D721Med (cell line): ENCODE data around the gene OCLN.

ENCODE experiments used
- DNase-seq: peaks from one replicate; pipeline ENCODE4 v3.0.0; 2011; ENCODE audit warnings: low spot score; ENCODE audit not compliant: insufficient read length
- FAIRE-seq: peaks from 2 replicates; lab custom pipeline; 2011; peaks lifted over from hg19 to GRCh38; lab: Jason Lieb, UNC
- CTCF ChIP-seq: IDR thresholded peaks from 2 replicates; pipeline ENCODE4 v1.5.1; 2012; ENCODE audit warnings: mild to moderate bottlenecking, control low read depth; ENCODE audit not compliant: insufficient read depth; ENCODE audit errors: missing control alignments

OCLN gene

GRCh38 chr5:69484891-69485290, 7.7 kb upstream of the OCLN start:
- FAIRE-seq = no peak

GRCh38 chr5:69485471-69485870, 7.1 kb upstream of the OCLN start:
- FAIRE-seq (no peak), DNase-seq (no peak)
- no peak for TF ChIP-seq CTCF

More at GRCh38 chr5:69484891-69485290, 7.7 kb upstream of the OCLN start:
- no peak for DNase-seq
- no peak for TF ChIP-seq CTCF

- DNase-seq = no peak
- no peak for TF ChIP-seq CTCF
- no peak for FAIRE-seq
Measured at GRCh38 chr5:69489246-69489645, 3.3 kb upstream of the OCLN start.

- DNase-seq (no peak), FAIRE-seq (no peak)
- TF ChIP-seq CTCF = no peak
Measured at GRCh38 chr5:69491027-69491426, 1.6 kb upstream of the OCLN start.

- TF ChIP-seq CTCF = no peak
- DNase-seq (no peak), FAIRE-seq (no peak)
Measured at GRCh38 chr5:69491838-69492390, 676 bp upstream of the OCLN start.

- no peak for TF ChIP-seq CTCF
- DNase-seq (no peak), FAIRE-seq (no peak)
Measured at GRCh38 chr5:69492923-69493395, 369 bp downstream of the OCLN start.

- no peak for TF ChIP-seq CTCF
- FAIRE-seq (no peak), DNase-seq (no peak)
Measured at GRCh38 chr5:69493396-69494133, 975 bp downstream of the OCLN start.
